K562 (cell line): ENCODE data around the gene ARHGEF7. TPM values are rescaled to one million over a fixed set of nuclear protein-coding genes. Genes with fewer than 3 reads are reported as not detected.

ENCODE experiments used
- ATAC-seq: fragments of 200-7000 bp; cut with Tn5 transposase; 3 replicates; pipeline ENCODE4 v1.9.1; 2020; ENCODE audit warnings: moderate library complexity
- BruUV-seq: library from RNA; stranded (reverse); fragments of 400-500 nt; replicated peaks from 2 replicates; lab custom pipeline; 2021; lab: Mats Ljungman, UMichigan
- CTCF ChIA-PET: fragments of 300-600 bp; formaldehyde crosslinking; extraction: SDS; loops from one replicate; lab custom pipeline; 2021; ENCODE audit warnings: low intra/inter-chr PET ratio; lab: Yijun Ruan, JAX
- POLR2A ChIA-PET: fragments of 300-600, 350-650 bp; sonication (Branson Sonifier 250); formaldehyde crosslinking; extraction: SDS; loops from one replicate; lab custom pipeline; 2021; ENCODE audit warnings: antibody characterized with exemption, inconsistent platforms; lab: Yijun Ruan, JAX
- DNase-seq, 4 experiments: peaks; one replicate each; pipeline versions ENCODE4 v3.0.0 to v3.0.0-alpha.2; 2011 to 2018; ENCODE audit warnings: low spot score in 3 of 4, mixed read lengths in 3 of 4; ENCODE audit errors: extremely low read depth in 1 of 4
- FAIRE-seq: peaks from 2 replicates; lab custom pipeline; 2011; peaks lifted over from hg19 to GRCh38; lab: Jason Lieb, UNC
- H2AFZ ChIP-seq: 2 replicates; pipeline ENCODE4 v1.6.0; 2011; ENCODE audit warnings: low read depth, low read length, control low read depth, inconsistent platforms
- H3K27ac ChIP-seq: fragments of 200-600 bp; 3 replicates; pipeline ENCODE4 v1.8.0; 2011; ENCODE audit warnings: low read depth, mild to moderate bottlenecking, control low read depth, inconsistent platforms, low read length, moderate library complexity, mixed read lengths; ENCODE audit errors: extremely low read depth
- H3K27me3 ChIP-seq, 2 experiments: fragments of 300-600 bp in 1 of 2; 2 replicates in 1 of 2; 3 replicates in 1 of 2; pipeline versions ENCODE4 v1.6.0 to v1.8.0; 2011; ENCODE audit warnings: inconsistent platforms in 2 of 2, low read length in 2 of 2, mild to moderate bottlenecking in 1 of 2, mixed read lengths in 1 of 2, moderate library complexity in 1 of 2; ENCODE audit not compliant: control insufficient read depth in 2 of 2, insufficient read depth in 2 of 2
- H3K36me3 ChIP-seq: fragments of 300-600 bp; 3 replicates; pipeline ENCODE4 v1.8.0; 2011; ENCODE audit warnings: mild to moderate bottlenecking, low read length, inconsistent platforms; ENCODE audit not compliant: control insufficient read depth, insufficient read depth
- H3K4me1 ChIP-seq, 2 experiments: fragments of 200-600 bp in 1 of 2; replicated peaks in 1 of 2; 2 replicates in 1 of 2; 3 replicates in 1 of 2; pipeline versions ENCODE4 v1.5.1 to v1.8.0; 2011; ENCODE audit warnings: inconsistent platforms in 2 of 2, low read length in 2 of 2, mild to moderate bottlenecking in 1 of 2, mixed read lengths in 1 of 2, moderate library complexity in 1 of 2; ENCODE audit not compliant: control insufficient read depth in 2 of 2, insufficient read depth in 2 of 2
- H3K4me2 ChIP-seq: 2 replicates; pipeline ENCODE4 v1.6.1; 2011; ENCODE audit warnings: low read length, control low read depth, inconsistent platforms, mixed read lengths; ENCODE audit not compliant: insufficient read depth
- H3K4me3 ChIP-seq: fragments of 200-600 bp; sonication (generic), shearing (Covaris generic); 2 replicates; pipeline ENCODE4 v1.5.1; 2016; ENCODE audit warnings: control low read depth, inconsistent platforms
- H3K79me2 ChIP-seq: fragments of 200-600 bp; 3 replicates; pipeline ENCODE4 v1.8.0; 2011; ENCODE audit warnings: low read length, inconsistent platforms; ENCODE audit not compliant: control insufficient read depth, insufficient read depth
- H3K9ac ChIP-seq, 2 experiments: 2 replicates each; pipeline versions ENCODE4 v1.6.0 to v1.6.1; 2011; ENCODE audit warnings: low read depth in 2 of 2, low read length in 2 of 2, control low read depth in 1 of 2, inconsistent platforms in 1 of 2, mild to moderate bottlenecking in 1 of 2, mixed read lengths in 1 of 2; ENCODE audit not compliant: insufficient read depth in 1 of 2
- H3K9me1 ChIP-seq: one replicate; pipeline ENCODE4 v1.6.0; 2011; ENCODE audit warnings: inconsistent platforms, mild to moderate bottlenecking, low read length, moderate library complexity; ENCODE audit not compliant: control insufficient read depth, insufficient read depth
- H3K9me3 ChIP-seq: replicated peaks from 2 replicates; pipeline ENCODE4 v1.5.1; 2011; ENCODE audit warnings: low read depth, low read length, inconsistent platforms; ENCODE audit not compliant: control insufficient read depth, insufficient read depth
- H4K20me1 ChIP-seq: replicated peaks from 2 replicates; pipeline ENCODE4 v1.6.1; 2011; ENCODE audit warnings: low read length, inconsistent platforms, mixed read lengths; ENCODE audit not compliant: control insufficient read depth, insufficient read depth
- CREB1 ChIP-seq, 2 experiments: sonication (generic) in 1 of 2; formaldehyde crosslinking in 1 of 2; IDR thresholded peaks; 2 replicates each; pipeline versions ENCODE4 v1.6.1 to v1.8.0; 2012 to 2022; ENCODE audit warnings: inconsistent platforms in 1 of 2, mild to moderate bottlenecking in 1 of 2, missing genetic modification reagents in 1 of 2, moderate library complexity in 1 of 2
- FOXO4 ChIP-seq: fragments of 450-650 bp; formaldehyde crosslinking; IDR thresholded peaks from 2 replicates; pipeline ENCODE4 v1.4.0; 2020; ENCODE audit warnings: mild to moderate bottlenecking, moderate library complexity
- HDAC6 ChIP-seq: IDR thresholded peaks from 2 replicates; pipeline ENCODE4 v1.6.1; 2012; ENCODE audit warnings: low read depth, mild to moderate bottlenecking, control low read depth, inconsistent platforms, low read length, moderate library complexity
- SMAD1 ChIP-seq: fragments of 150-350 bp; IDR thresholded peaks from 2 replicates; pipeline ENCODE4 v1.6.1; 2014; ENCODE audit warnings: low read length, low read depth; ENCODE audit not compliant: partially characterized antibody
- ZBTB8A ChIP-seq: fragments of 450-650 bp; IDR thresholded peaks from 2 replicates; pipeline ENCODE4 v1.6.1; 2018; ENCODE audit warnings: mild to moderate bottlenecking, moderate library complexity; ENCODE audit not compliant: partially characterized antibody
- ZHX1 ChIP-seq: fragments of 150-350 bp; conservative IDR thresholded peaks from 2 replicates; pipeline ENCODE4 v1.6.1; 2014; ENCODE audit warnings: low read length
- WGBS: fragments of 100-300 bp; shearing (Covaris generic); methylation state at CpG from one replicate; pipeline ENCODE4 v1.1.6; 2016; ENCODE audit warnings: low coverage, mixed read lengths; ENCODE audit not compliant: insufficient coverage; ENCODE audit errors: missing lambda C conversion rate; 5-methylcytosine and 5-hydroxymethylcytosine counted together
- in situ Hi-C: fragments of 300-500 bp; cut with MboI; formaldehyde crosslinking; loops from 4 replicates; pipeline ENCODE4 v1.15.0; 2018; ENCODE audit warnings: inconsistent platforms, mixed read lengths
- intact Hi-C: fragments of 100-400 bp; cut with micrococcal nuclease; formaldehyde crosslinking; loops from 2 replicates; pipeline ENCODE4 v1.14.2; 2022
- polyA plus RNA-seq, 8 experiments: library from polyadenylated mRNA; depleted of rRNA in 4 of 8; stranded (reverse) in 5 of 8; unstranded in 3 of 8; fragments of >200 nt; fragmentation: Nextera tagmentation in 2 of 8; fragmentation: Illumina TruSeq in 1 of 8; extraction: Ambion mirVana in 2 of 8; extraction: Trizol in 1 of 8; gene quantifications; 2 replicates each; pipeline versions ENCODE4 v1.2.1 to v1.2.3, GENCODE V29; 2011 to 2014; ENCODE audit warnings: inconsistent platforms in 1 of 8, missing spikeins in 1 of 8
- total RNA-seq, 7 experiments: library from RNA; depleted of rRNA in 6 of 7; stranded (reverse); fragments of >200 nt in 6 of 7; fragmentation: Illumina TruSeq in 2 of 7; extraction: Trizol in 2 of 7; gene quantifications; 2 replicates each; pipeline versions ENCODE4 v1.2.1 to v1.2.3, GENCODE V29; 2011 to 2021; ENCODE audit warnings: low replicate concordance in 1 of 7

ARHGEF7 gene
- total and polyA plus RNA-seq, 9 of the 15 experiments (the other 6 are each of a cell fraction or from before 2014, with no cell fraction given), result 2.1 to 26.8 (median 17.5) TPM

- no peaks in the 10 kb centered on the region for H3K27me3 ChIP-seq
- 91% methylated on average over 8 of the region's 9 CpGs for WGBS
- no TSS peak for BruUV-seq
- H3K4me3 ChIP-seq, result no peak overlapping the region
- H3K9ac ChIP-seq, result no peak overlapping the region; a peak in 1 of 4 replicates
- H2AFZ ChIP-seq, result no peak overlapping the region
- no peaks in the 10 kb centered on the region for H4K20me1 ChIP-seq
- no peaks in the 10 kb centered on the region for H3K4me1 ChIP-seq
- no peaks in the 10 kb centered on the region for H3K79me2 ChIP-seq
- H3K27ac ChIP-seq, result no peak overlapping the region
- peaks cover 48% of the 10 kb centered on the region; the same call in 1 of the 3 replicates for H3K36me3 ChIP-seq
- TF ChIP-seq ZBTB8A, result no peak
- TF ChIP-seq HDAC6, result no peak
- no peak for TF ChIP-seq CREB1 (IDR thresholded peaks at IDR 0.05)
- TF ChIP-seq CREB1 (CRISPR knock-in tag; IDR thresholded peaks at IDR 0.05), result no peak
- no peak for TF ChIP-seq FOXO4 (CRISPR knock-in tag)
- no peak for TF ChIP-seq ZHX1
- TF ChIP-seq SMAD1, result no peak
- in situ Hi-C loops, result no loop called here
- no peaks in the 10 kb centered on the region for H3K9me3 ChIP-seq
- FAIRE-seq (no peak), ATAC-seq (no peak), DNase-seq (no peak)
- H3K4me2 ChIP-seq, result no peak overlapping the region
- intact Hi-C loops, result no loop called here
- no peaks in the 10 kb centered on the region for H3K9me1 ChIP-seq
- ChIA-PET CTCF (no interaction called here), POLR2A (no interaction called here)
Measured at GRCh38 chr13:111283991-111284390, 168.9 kb downstream of the ARHGEF7 start.
